ENCODE measurements around the gene NR0B1. TPM values are rescaled to one million over a fixed set of nuclear protein-coding genes. Genes with fewer than 3 reads are reported as not detected.

NR0B1 gene
- total RNA-seq, 1 experiment from 2014 or later = not detected

DNA sequence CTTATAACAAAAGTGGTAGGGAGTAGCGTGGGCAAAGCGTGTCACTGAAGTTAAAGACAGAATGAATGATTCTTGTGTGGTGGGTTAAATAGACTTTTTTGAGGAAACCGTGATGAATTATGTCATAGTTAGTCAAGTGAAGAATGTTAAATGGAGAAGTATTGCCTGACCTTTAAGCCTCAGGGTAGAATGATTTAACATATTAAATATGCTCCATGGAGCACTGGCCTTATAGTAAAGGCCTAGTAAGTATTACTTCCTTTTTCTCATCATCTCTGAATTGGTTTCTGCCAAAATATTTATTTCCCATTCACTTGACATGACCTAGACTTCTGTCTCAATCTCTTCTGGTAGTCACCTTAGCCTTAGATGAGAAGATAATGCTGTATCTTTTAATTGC is 38.6 kb downstream of the NR0B1 start:
- no peak for DNase-seq (ENCODE audit: low read depth)

DNA sequence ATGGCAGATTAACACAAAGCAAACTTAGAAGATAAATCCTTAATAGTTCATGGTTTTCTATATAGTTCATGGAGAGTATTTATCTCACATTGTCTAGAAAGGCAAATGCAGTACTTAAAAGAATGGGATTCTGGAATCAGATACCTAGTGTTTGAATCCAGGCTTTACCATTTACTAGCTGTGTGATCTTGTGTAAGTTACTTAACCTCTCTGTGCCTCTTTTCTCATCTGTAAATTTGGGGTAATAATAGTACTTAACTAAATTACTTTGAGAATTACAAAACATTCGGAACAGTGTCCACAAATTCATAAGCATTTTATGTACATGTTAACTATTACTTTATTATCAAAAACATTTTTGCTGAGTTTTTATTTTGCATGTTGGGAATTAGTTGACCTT is 46.4 kb downstream of the NR0B1 start:
- DNase-seq (ENCODE audit: low read depth) = no peak

DNA sequence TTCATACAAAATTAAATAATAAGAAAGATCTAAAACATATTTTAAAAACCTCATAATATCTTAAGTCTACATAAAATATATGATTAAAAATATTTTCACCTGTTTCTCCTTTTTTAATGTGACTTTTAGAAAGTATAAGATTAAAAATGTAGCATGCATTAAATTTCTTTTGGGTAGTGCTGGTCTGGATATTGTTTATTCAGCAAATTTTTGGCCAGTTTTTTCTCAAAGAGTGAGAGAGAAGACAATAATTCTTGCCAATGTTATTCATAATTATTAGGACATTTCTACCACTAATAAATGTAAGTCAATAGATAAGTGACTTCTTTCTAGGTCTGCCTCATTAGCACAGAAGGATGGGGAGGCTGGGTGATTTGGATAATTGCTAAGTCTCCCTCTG is 48.2 kb downstream of the NR0B1 start:
- DNase-seq (ENCODE audit: low read depth) = no peak

DNA sequence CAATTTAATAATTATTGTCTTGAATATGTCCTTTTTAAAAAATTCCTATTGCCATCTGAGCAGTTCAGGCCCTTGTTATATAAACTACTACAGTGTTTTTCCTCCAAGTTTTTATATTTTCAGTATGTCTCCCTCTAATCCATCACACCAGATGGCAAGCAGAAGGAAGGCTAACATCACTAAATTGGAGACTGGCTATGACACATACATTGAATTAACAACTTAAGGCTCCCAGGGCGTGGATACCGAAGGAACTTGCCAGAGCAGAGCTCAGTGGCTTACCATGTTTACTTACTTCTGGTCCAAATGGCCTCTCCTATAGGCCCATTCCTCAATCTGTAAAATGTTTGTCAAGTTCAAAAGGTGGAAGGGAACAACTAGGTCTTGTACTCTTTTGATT is 49.3 kb downstream of the NR0B1 start:
- DNase-seq (ENCODE audit: low read depth) = no peak

Other genes with a start within 250 kb of the NR0B1 start
- not detected in 2 replicates for gene MAGEB2, start 93.8 kb downstream of the NR0B1 start, total RNA-seq (2014; rRNA removed)
- not detected in 2 replicates for gene MAGEB3, start 78.7 kb downstream of the NR0B1 start, total RNA-seq (2014; rRNA removed)
- not detected in 2 replicates for gene MAGEB4, start 67.4 kb downstream of the NR0B1 start, total RNA-seq (2014; rRNA removed)
- not detected in 2 replicates for gene MAGEB1, start 62.2 kb downstream of the NR0B1 start, total RNA-seq (2014; rRNA removed)

Data from LHCN-M2 (cell line).